Measurements from ENCODE around the gene GPC6. TPM values are rescaled to one million over a fixed set of nuclear protein-coding genes. Genes with fewer than 3 reads are reported as not detected.

The GPC6 gene
- total RNA-seq, 1 experiment from 2014 or later: not detected

- no peak for DNase-seq
- no peaks in the 10 kb centered on the region for H3K79me2 ChIP-seq (ENCODE audit: low read depth)
- H3K9me2 ChIP-seq (ENCODE audit: insufficient read depth): no peaks in the 10 kb centered on the region
- no peaks in the 10 kb centered on the region for H4K20me1 ChIP-seq (ENCODE audit: insufficient read depth)
- intact Hi-C loops (cut with micrococcal nuclease; ENCODE audit: unreplicated experiment): no loop called here
- no peak overlapping the region for H3K4me2 ChIP-seq
- H3K4me3 ChIP-seq: no peak overlapping the region
- H2AFZ ChIP-seq: no peak overlapping the region
- H3K27me3 ChIP-seq (ENCODE audit: insufficient read depth, low read depth): peaks cover 4% of the 10 kb centered on the region; the same call in 1 of the 2 replicates
- no peaks in the 10 kb centered on the region for H3K9me3 ChIP-seq (ENCODE audit: insufficient read depth, low read depth)
- no peak for TF ChIP-seq EZH2 (IDR thresholded peaks at IDR 0.05; ENCODE audit: low read depth)
- TF ChIP-seq CTCF (conservative IDR thresholded peaks at IDR 0.05): no peak
- no TSS peak for BruUV-seq (replicated peaks)
- ChIA-PET POLR2A (ENCODE audit: unreplicated experiment) (no interaction called here), CTCF (no interaction called here)
- H3K36me3 ChIP-seq (ENCODE audit: low read depth): no peaks in the 10 kb centered on the region
- no peaks in the 10 kb centered on the region for H3F3A ChIP-seq (ENCODE audit: insufficient read depth, low read depth)
- H3K27ac ChIP-seq: no peak overlapping the region
- no peaks in the 10 kb centered on the region for H3K4me1 ChIP-seq (replicated peaks; ENCODE audit: insufficient read depth)
These were observed 1228.3 kb downstream of the GPC6 start for GRCh38 chr13:94454906-94455305.

GRCh38 chr13:94455414-94455813 lies 1228.8 kb downstream of the GPC6 start:
- CTCF ChIA-PET: no interaction called here
- Histone ChIP-seq H3K9me3 (ENCODE audit: insufficient read depth, low read depth) (no peaks in the 10 kb centered on the region), H3K79me2 (ENCODE audit: low read depth) (no peaks in the 10 kb centered on the region)

More at GRCh38 chr13:94455414-94455813, 1228.8 kb downstream of the GPC6 start:
- H2AFZ ChIP-seq: no peak overlapping the region
- intact Hi-C loops (cut with micrococcal nuclease; ENCODE audit: unreplicated experiment): no loop called here
- H3K27ac ChIP-seq: no peak overlapping the region
- no TSS peak for BruUV-seq (replicated peaks)
- no peak overlapping the region for H3K4me2 ChIP-seq
- H3F3A ChIP-seq (ENCODE audit: insufficient read depth, low read depth): no peaks in the 10 kb centered on the region
- POLR2A ChIA-PET (ENCODE audit: unreplicated experiment): no interaction called here
- H3K27me3 ChIP-seq (ENCODE audit: insufficient read depth, low read depth): peaks cover 4% of the 10 kb centered on the region; the same call in 1 of the 2 replicates
- DNase-seq: no peak
- no peaks in the 10 kb centered on the region for H4K20me1 ChIP-seq (ENCODE audit: insufficient read depth)
- H3K36me3 ChIP-seq (ENCODE audit: low read depth): no peaks in the 10 kb centered on the region
- no peak for TF ChIP-seq EZH2 (IDR thresholded peaks at IDR 0.05; ENCODE audit: low read depth)
- no peak for TF ChIP-seq CTCF (conservative IDR thresholded peaks at IDR 0.05)
- H3K9me2 ChIP-seq (ENCODE audit: insufficient read depth): no peaks in the 10 kb centered on the region
- no peaks in the 10 kb centered on the region for H3K4me1 ChIP-seq (replicated peaks; ENCODE audit: insufficient read depth)
- H3K4me3 ChIP-seq: no peak overlapping the region
